ENCODE data around the gene CLEC16A.

Gene CLEC16A

GRCh38 chr16:11107780-11108465 is 163.6 kb downstream of the CLEC16A start:
- Histone ChIP-seq H3K4me3 (ENCODE audit: low read length) (no peak overlapping the region), H3K9me3 (ENCODE audit: insufficient read depth, low read depth, low read length) (no peaks in the 10 kb centered on the region), H3K9ac (ENCODE audit: low read depth, low read length) (no peak overlapping the region), H3K27me3 (ENCODE audit: insufficient read depth, low read length) (no peaks in the 10 kb centered on the region), H3K4me1 (ENCODE audit: insufficient read depth, low read length) (0 out of 2 replicates have a peak, but pooled peaks cover 4% of the 10 kb centered on the region), H3K36me3 (ENCODE audit: insufficient read depth, low read length) (no peaks in the 10 kb centered on the region), H3K27ac (ENCODE audit: low read depth, low read length) (no peak overlapping the region)
- WGBS: 82% methylated on average over 8 of the region's 8 CpGs

GRCh38 chr16:11108466-11108805 is 164.1 kb downstream of the CLEC16A start:
- Histone ChIP-seq H3K9ac (ENCODE audit: low read depth, low read length) (no peak overlapping the region), H3K27ac (ENCODE audit: low read depth, low read length) (no peak overlapping the region)

GRCh38 chr16:11109566-11109965 is 165.2 kb downstream of the CLEC16A start:
- Histone ChIP-seq H3K27me3 (ENCODE audit: insufficient read depth, low read length) (no peaks in the 10 kb centered on the region), H3K4me3 (ENCODE audit: low read length) (no peak overlapping the region), H3K36me3 (ENCODE audit: insufficient read depth, low read length) (no peaks in the 10 kb centered on the region), H3K4me1 (ENCODE audit: insufficient read depth, low read length) (peaks cover 6% of the 10 kb centered on the region), H3K27ac (ENCODE audit: low read depth, low read length) (no peak overlapping the region), H3K9me3 (ENCODE audit: insufficient read depth, low read depth, low read length) (no peaks in the 10 kb centered on the region), H3K9ac (ENCODE audit: low read depth, low read length) (no peak overlapping the region)
- WGBS: 70% methylated on average over 6 of the region's 6 CpGs

More at GRCh38 chr16:11108466-11108805, 164.1 kb downstream of the CLEC16A start:
- Histone ChIP-seq H3K9me3 (ENCODE audit: insufficient read depth, low read depth, low read length) (no peaks in the 10 kb centered on the region), H3K4me3 (ENCODE audit: low read length) (no peak overlapping the region), H3K36me3 (ENCODE audit: insufficient read depth, low read length) (no peaks in the 10 kb centered on the region), H3K4me1 (ENCODE audit: insufficient read depth, low read length) (0 out of 2 replicates have a peak, but pooled peaks cover 4% of the 10 kb centered on the region), H3K27me3 (ENCODE audit: insufficient read depth, low read length) (no peaks in the 10 kb centered on the region)

- Histone ChIP-seq H3K4me1 (ENCODE audit: insufficient read depth, low read length) (peaks cover 5% of the 10 kb centered on the region), H3K27ac (ENCODE audit: low read depth, low read length) (no peak overlapping the region), H3K9me3 (ENCODE audit: insufficient read depth, low read depth, low read length) (no peaks in the 10 kb centered on the region), H3K9ac (ENCODE audit: low read depth, low read length) (no peak overlapping the region), H3K4me3 (ENCODE audit: low read length) (no peak overlapping the region), H3K36me3 (ENCODE audit: insufficient read depth, low read length) (no peaks in the 10 kb centered on the region), H3K27me3 (ENCODE audit: insufficient read depth, low read length) (no peaks in the 10 kb centered on the region)
- WGBS: 85% methylated on average over 1 of the region's 1 CpG
Observed at GRCh38 chr16:11111150-11111549, 166.8 kb downstream of the CLEC16A start.

- H3K27ac ChIP-seq (ENCODE audit: low read depth, low read length): no peak overlapping the region
- H3K4me1 ChIP-seq (ENCODE audit: insufficient read depth, low read length): peaks cover 5% of the 10 kb centered on the region
- WGBS: 85% methylated on average over 9 of the region's 9 CpGs
Observed at GRCh38 chr16:11111856-11112634, 167.7 kb downstream of the CLEC16A start.

GRCh38 chr16:11112723-11113348 is 168.5 kb downstream of the CLEC16A start:
- WGBS: 93% methylated on average over 4 of the region's 4 CpGs

More at GRCh38 chr16:11111856-11112634, 167.7 kb downstream of the CLEC16A start:
- Histone ChIP-seq H3K9me3 (ENCODE audit: insufficient read depth, low read depth, low read length) (no peaks in the 10 kb centered on the region), H3K36me3 (ENCODE audit: insufficient read depth, low read length) (no peaks in the 10 kb centered on the region), H3K9ac (ENCODE audit: low read depth, low read length) (no peak overlapping the region), H3K27me3 (ENCODE audit: insufficient read depth, low read length) (no peaks in the 10 kb centered on the region), H3K4me3 (ENCODE audit: low read length) (no peak overlapping the region)

GRCh38 chr16:11114366-11115164 is 170.2 kb downstream of the CLEC16A start:
- Histone ChIP-seq H3K27ac (ENCODE audit: low read depth, low read length) (no peak overlapping the region), H3K9ac (ENCODE audit: low read depth, low read length) (no peak overlapping the region), H3K36me3 (ENCODE audit: insufficient read depth, low read length) (no peaks in the 10 kb centered on the region), H3K4me1 (ENCODE audit: insufficient read depth, low read length) (peaks cover 5% of the 10 kb centered on the region), H3K4me3 (ENCODE audit: low read length) (no peak overlapping the region), H3K27me3 (ENCODE audit: insufficient read depth, low read length) (no peaks in the 10 kb centered on the region), H3K9me3 (ENCODE audit: insufficient read depth, low read depth, low read length) (no peaks in the 10 kb centered on the region)
- WGBS: 75% methylated on average over 15 of the region's 15 CpGs

More at GRCh38 chr16:11112723-11113348, 168.5 kb downstream of the CLEC16A start:
- no peak overlapping the region for H3K27ac ChIP-seq (ENCODE audit: low read depth, low read length)
- no peak overlapping the region for H3K4me3 ChIP-seq (ENCODE audit: low read length)
- peaks cover 5% of the 10 kb centered on the region for H3K4me1 ChIP-seq (ENCODE audit: insufficient read depth, low read length)
- no peaks in the 10 kb centered on the region for H3K27me3 ChIP-seq (ENCODE audit: insufficient read depth, low read length)
- no peaks in the 10 kb centered on the region for H3K9me3 ChIP-seq (ENCODE audit: insufficient read depth, low read depth, low read length)
- H3K36me3 ChIP-seq (ENCODE audit: insufficient read depth, low read length): no peaks in the 10 kb centered on the region
- H3K9ac ChIP-seq (ENCODE audit: low read depth, low read length): no peak overlapping the region

GRCh38 chr16:11117576-11118211 is 173.3 kb downstream of the CLEC16A start:
- H3K4me1 ChIP-seq (ENCODE audit: insufficient read depth, low read length): peaks cover 5% of the 10 kb centered on the region
- H3K36me3 ChIP-seq (ENCODE audit: insufficient read depth, low read length): peaks cover 3% of the 10 kb centered on the region; the same call in 1 of the 2 replicates
- H3K9ac ChIP-seq (ENCODE audit: low read depth, low read length): no peak overlapping the region
- H3K9me3 ChIP-seq (ENCODE audit: insufficient read depth, low read depth, low read length): no peaks in the 10 kb centered on the region
- H3K4me3 ChIP-seq (ENCODE audit: low read length): no peak overlapping the region
- no peaks in the 10 kb centered on the region for H3K27me3 ChIP-seq (ENCODE audit: insufficient read depth, low read length)
- no peak overlapping the region for H3K27ac ChIP-seq (ENCODE audit: low read depth, low read length)
- WGBS: 77% methylated on average over 5 of the region's 5 CpGs

- Histone ChIP-seq H3K36me3 (ENCODE audit: insufficient read depth, low read length) (peaks cover 3% of the 10 kb centered on the region; the same call in 1 of the 2 replicates), H3K9ac (ENCODE audit: low read depth, low read length) (no peak overlapping the region), H3K4me1 (ENCODE audit: insufficient read depth, low read length) (peaks cover 5% of the 10 kb centered on the region), H3K27me3 (ENCODE audit: insufficient read depth, low read length) (no peaks in the 10 kb centered on the region), H3K4me3 (ENCODE audit: low read length) (no peak overlapping the region), H3K9me3 (ENCODE audit: insufficient read depth, low read depth, low read length) (no peaks in the 10 kb centered on the region), H3K27ac (ENCODE audit: low read depth, low read length) (no peak overlapping the region)
- WGBS: 49% methylated on average over 2 of the region's 2 CpGs
Observed at GRCh38 chr16:11118479-11118878, 174.1 kb downstream of the CLEC16A start.

GRCh38 chr16:11121083-11121608 is 176.8 kb downstream of the CLEC16A start:
- H3K36me3 ChIP-seq (ENCODE audit: insufficient read depth, low read length): peaks cover 9% of the 10 kb centered on the region; the same call in 1 of the 2 replicates
- H3K27ac ChIP-seq (ENCODE audit: low read depth, low read length): no peak overlapping the region
- no peaks in the 10 kb centered on the region for H3K27me3 ChIP-seq (ENCODE audit: insufficient read depth, low read length)
- no peak overlapping the region for H3K9ac ChIP-seq (ENCODE audit: low read depth, low read length)
- no peaks in the 10 kb centered on the region for H3K4me1 ChIP-seq (ENCODE audit: insufficient read depth, low read length)
- H3K4me3 ChIP-seq (ENCODE audit: low read length): no peak overlapping the region
- no peaks in the 10 kb centered on the region for H3K9me3 ChIP-seq (ENCODE audit: insufficient read depth, low read depth, low read length)
- WGBS: 94% methylated on average over 8 of the region's 8 CpGs

Measured in HUES64 (cell line).